ENCODE data around the gene CDC45.

DNA sequence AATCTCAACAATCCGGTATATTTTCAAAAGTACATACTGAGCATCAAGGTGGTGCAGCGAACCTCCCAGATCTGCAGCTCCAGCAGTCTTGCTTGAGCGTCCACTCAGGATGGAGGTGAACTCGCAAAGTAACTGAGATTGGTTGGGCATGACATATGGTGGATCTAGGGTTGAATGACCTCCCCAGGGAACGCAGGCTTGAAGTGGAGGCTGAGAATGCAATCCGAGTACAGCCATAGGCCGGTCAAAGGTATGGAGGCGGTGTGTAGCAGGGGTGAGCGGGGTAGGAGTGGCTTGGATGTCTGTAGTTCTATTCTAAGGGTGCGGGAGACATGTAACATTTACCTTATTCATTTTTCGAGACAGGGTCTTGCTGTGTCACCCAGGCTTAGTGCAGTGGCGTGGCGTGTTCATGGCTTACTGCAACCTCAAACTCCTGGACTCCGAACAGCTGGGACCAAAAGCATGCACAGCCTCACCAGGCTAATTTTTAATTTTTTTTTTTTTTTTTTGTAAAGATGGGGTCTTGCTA lies 31.6 kb upstream of the CDC45 start:
- TF ChIP-seq, protein P1, sequence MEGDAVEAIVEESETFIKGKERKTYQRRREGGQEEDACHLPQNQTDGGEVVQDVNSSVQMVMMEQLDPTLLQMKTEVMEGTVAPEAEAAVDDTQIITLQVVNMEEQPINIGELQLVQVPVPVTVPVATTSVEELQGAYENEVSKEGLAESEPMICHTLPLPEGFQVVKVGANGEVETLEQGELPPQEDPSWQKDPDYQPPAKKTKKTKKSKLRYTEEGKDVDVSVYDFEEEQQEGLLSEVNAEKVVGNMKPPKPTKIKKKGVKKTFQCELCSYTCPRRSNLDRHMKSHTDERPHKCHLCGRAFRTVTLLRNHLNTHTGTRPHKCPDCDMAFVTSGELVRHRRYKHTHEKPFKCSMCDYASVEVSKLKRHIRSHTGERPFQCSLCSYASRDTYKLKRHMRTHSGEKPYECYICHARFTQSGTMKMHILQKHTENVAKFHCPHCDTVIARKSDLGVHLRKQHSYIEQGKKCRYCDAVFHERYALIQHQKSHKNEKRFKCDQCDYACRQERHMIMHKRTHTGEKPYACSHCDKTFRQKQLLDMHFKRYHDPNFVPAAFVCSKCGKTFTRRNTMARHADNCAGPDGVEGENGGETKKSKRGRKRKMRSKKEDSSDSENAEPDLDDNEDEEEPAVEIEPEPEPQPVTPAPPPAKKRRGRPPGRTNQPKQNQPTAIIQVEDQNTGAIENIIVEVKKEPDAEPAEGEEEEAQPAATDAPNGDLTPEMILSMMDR (IDR thresholded peaks at IDR 0.05) = no peak
- TF ChIP-seq POLR2A (IDR thresholded peaks at IDR 0.05) = no peak
